GM12892 (cell line): ENCODE data around the gene DGAT2L6.
"Not testable (repeated sequence)": the region's sequence is repeated elsewhere in the genome, so short reads cannot be mapped to it uniquely, and the experiment has no call there.

ENCODE experiments used
- DNase-seq: peaks from one replicate; pipeline ENCODE4 v3.0.0; 2011; ENCODE audit not compliant: insufficient read length
- FAIRE-seq: peaks from 2 replicates; lab custom pipeline; 2011; peaks lifted over from hg19 to GRCh38; lab: Jason Lieb, UNC
- POLR2A ChIP-seq: IDR thresholded peaks from 2 replicates; pipeline ENCODE4 v1.6.1; 2011; ENCODE audit warnings: low read depth, low read length, control low read depth
- POLR2AphosphoS5 ChIP-seq: IDR thresholded peaks from 2 replicates; pipeline ENCODE4 v1.6.1; 2011; ENCODE audit warnings: low read depth, low read length, control low read depth
- TAF1 ChIP-seq: IDR thresholded peaks from 2 replicates; pipeline ENCODE4 v1.6.1; 2011; ENCODE audit warnings: low read depth, mild to moderate bottlenecking, control low read depth, low read length, borderline replicate concordance

DGAT2L6 gene

DNA sequence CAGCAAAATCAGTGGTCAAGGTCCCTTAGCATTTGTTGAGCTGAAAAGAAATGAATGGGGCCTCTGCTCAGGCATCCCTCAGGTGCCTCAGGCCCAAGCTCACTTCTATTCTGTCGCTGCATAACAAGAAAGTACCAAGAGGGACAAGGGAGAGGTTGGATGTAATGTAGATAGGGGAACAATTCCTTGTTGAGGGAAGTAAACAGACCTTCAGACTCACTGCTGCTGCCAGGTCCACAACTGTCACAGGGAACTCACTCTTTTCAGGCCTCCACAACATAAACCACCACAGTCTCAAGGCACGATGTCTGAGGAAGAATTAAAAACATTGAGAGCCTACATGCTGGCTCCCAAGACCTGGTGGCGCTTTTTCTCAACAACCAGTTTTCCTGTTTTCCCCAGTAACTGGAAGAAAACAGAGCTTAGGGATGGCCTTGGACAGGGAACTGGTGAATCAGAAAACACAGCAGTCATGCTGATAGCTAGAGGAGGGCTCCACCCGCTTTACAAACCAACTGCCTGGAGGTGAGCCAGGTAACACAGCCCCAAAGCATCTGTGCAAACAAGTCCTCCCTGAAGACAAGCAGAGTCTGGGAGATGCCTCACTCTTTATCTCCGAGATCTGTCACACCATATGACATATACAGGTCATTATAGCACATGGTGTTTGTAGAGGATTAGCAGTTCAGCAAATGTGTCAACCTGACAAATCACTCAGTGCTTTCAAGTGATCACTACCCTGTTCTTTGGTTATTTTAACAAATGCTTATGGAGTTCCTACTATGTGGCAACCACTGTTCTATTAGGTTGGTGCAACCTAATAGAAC lies 42.9 kb downstream of the DGAT2L6 start:
- no peak for TF ChIP-seq POLR2A
- no peak for TF ChIP-seq POLR2AphosphoS5
- no peak for TF ChIP-seq TAF1
- DNase-seq (no peak), FAIRE-seq (no peak)

DNA sequence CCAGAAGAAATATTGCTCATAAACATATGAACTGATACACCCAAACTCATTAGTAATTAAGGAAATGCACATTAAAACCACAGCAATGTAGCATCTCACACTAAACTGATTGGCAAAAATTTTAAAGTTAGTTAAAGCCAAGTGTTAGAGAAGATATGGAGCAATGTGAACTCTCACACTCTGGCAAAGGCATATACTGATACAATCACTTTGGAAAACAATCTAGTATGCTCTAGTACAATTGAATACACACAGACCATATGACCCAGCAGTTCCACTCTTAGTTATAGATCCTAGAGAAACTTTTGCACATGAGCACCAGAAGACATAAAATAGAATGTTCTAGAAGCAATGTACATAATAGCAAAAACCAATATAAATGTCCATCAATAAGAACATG lies 48.8 kb downstream of the DGAT2L6 start:
- no peak for FAIRE-seq
- TF ChIP-seq POLR2AphosphoS5 (no peak), TAF1 (no peak), POLR2A (no peak)
- no peak for DNase-seq

- TF ChIP-seq POLR2A: no peak
- no peak for TF ChIP-seq POLR2AphosphoS5
- no peak for TF ChIP-seq TAF1
- DNase-seq (no peak), FAIRE-seq (no peak)
These were observed 49.4 kb downstream of the DGAT2L6 start for GRCh38 chrX:70226687-70227086.

DNA sequence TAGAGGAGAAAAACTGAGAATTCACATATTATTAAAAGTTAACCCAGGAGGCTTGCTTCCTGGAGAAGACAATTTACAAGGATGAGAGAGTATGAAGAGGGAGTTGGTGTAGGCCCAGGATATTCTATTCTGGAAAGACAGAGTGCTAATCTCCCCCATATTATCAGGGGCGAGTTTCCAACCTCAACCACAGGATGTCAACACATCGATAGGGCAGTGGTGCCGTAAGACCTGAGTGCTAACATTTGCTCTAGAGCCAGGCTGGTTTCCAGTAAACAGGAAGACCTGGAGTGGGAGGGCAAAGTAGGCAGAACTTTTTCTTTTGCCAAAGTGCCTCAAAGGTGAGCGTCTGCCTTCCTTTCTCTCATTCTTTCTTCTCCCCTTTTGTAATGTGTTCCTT lies 54.4 kb downstream of the DGAT2L6 start:
- TF ChIP-seq POLR2A: no peak
- no peak for DNase-seq
- FAIRE-seq: no peak

- FAIRE-seq (no peak), DNase-seq (no peak)
- TF ChIP-seq POLR2A (no peak), POLR2AphosphoS5 (no peak), TAF1 (no peak)
These were observed 57.1 kb downstream of the DGAT2L6 start, which contains the start of gene AWAT1 for GRCh38 chrX:70234355-70234754. AWAT1 (plus strand) TSS chrX:70234655; CDS start chrX:70234696, 41 bp downstream.

GRCh38 chrX:70240751-70241150 lies 63.5 kb downstream of the DGAT2L6 start:
- DNase-seq (no peak), FAIRE-seq (no peak)
- TF ChIP-seq POLR2A (no peak), TAF1 (no peak), POLR2AphosphoS5 (no peak)

- no peak for DNase-seq
- no peak for FAIRE-seq
- TF ChIP-seq POLR2A (no peak), POLR2AphosphoS5 (no peak), TAF1 (no peak)
These were observed 64.2 kb downstream of the DGAT2L6 start for GRCh38 chrX:70241501-70241900.

DNA sequence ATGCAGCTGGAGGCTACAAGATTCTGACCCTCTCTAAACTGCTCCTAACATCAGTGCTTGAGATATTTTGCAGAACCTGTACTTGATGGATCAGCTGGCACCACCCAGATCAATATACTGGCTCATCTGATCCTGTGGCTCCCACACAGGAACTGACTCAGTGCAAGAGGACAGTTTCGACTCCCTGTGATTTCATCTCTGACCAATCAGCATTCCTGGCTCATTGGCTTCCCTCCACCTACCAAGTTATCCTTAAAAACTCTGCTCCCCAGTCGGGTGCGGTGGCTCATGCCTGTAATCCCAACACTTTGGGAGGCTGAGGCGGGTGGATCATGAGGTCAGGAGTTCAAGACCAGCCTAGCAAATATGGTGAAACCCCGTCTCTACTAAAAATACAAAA lies 66.3 kb downstream of the DGAT2L6 start:
- DNase-seq, FAIRE-seq: not testable (repeated sequence)

GRCh38 chrX:70244881-70245280 lies 67.6 kb downstream of the DGAT2L6 start:
- DNase-seq (no peak), FAIRE-seq (no peak)
- TF ChIP-seq POLR2AphosphoS5 (no peak), POLR2A (no peak), TAF1 (no peak)

DNA sequence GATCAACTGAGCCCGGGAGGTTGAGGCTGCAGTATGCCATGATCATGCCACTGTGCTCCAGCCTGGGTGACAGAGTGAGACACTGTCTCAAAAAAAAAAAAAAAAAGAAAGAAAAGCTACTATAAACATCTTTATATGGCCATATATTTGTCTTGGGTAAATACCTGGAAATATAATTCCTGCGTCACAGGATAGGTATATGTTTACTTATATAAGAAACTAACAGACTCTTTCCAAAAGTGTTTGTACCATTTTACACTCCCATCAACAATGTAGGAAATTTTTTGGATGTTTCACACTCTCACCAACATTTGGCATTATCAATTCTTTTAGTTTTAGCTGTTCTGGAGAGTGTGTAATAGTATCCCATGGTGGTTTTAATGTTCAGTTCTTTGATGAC lies 70.0 kb downstream of the DGAT2L6 start:
- DNase-seq (no peak), FAIRE-seq (no peak)
- TF ChIP-seq TAF1 (no peak), POLR2AphosphoS5 (no peak), POLR2A (no peak)

GRCh38 chrX:70252491-70252890 lies 75.2 kb downstream of the DGAT2L6 start:
- DNase-seq: no peak
- TF ChIP-seq POLR2A (no peak), POLR2AphosphoS5 (no peak), TAF1 (no peak)
- FAIRE-seq: no peak

DNA sequence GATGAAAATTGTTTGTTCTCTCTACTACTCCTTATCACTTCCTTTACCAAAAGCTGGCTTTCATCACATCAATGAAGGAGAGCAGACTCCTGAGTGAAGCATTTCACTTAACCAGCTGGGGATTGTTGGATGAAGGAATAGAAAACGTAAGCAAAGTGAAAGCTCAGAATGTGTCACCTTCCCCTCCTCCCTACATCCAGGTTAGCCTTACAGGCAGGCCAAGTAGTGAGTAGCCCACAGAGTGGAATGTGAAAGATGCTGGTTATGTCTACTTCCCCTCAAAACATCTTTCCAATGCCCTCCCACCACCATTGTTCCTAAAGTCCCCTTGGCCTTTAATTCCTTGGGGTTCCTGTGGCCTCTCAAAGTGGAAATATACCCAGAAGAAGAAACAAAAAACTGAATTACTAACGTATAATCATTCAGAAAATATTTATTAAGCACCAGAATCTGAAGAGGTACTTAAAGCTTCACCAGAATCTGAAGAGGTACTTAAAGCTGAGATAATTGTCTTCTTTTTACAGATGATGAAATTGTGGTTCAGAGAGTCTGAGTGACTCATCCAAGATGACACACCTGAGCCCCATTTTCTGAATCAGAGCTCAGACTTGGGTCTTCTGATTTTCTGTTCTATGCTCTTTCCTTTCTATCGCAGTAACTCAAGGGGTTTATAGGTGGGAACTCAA lies 76.2 kb downstream of the DGAT2L6 start:
- FAIRE-seq: no peak
- TF ChIP-seq POLR2AphosphoS5 (no peak), TAF1 (no peak), POLR2A (no peak)
- DNase-seq: no peak
